ENCODE data around the gene BRSK2. TPM values are rescaled to one million over a fixed set of nuclear protein-coding genes. Genes with fewer than 3 reads are reported as not detected.
"Not testable (repeated sequence)": the region's sequence is repeated elsewhere in the genome, so short reads cannot be mapped to it uniquely, and the experiment has no call there.

BRSK2 gene
- total RNA-seq (2021; ENCODE audit: unreplicated experiment) (32.2 TPM), Bru-seq, nascent RNA (percentile 46 among the genes with signal in this experiment), BruChase-seq, experiment 1, labeled RNA remaining after a 2-hour chase (percentile 50 among the genes with signal in this experiment), BruChase-seq, experiment 2, labeled RNA remaining after a 6-hour chase (percentile 55 among the genes with signal in this experiment)
- 47.7 TPM for polyA plus RNA-seq (2012; ENCODE audit: insufficient read length)
- long read RNA-seq, full-length matches to known transcripts, result 9 of 48 reads
- long read RNA-seq, partial matches to known transcripts, result 10 of 48 reads
- long read RNA-seq, other reads (novel, unspliced or antisense), result 29 of 48 reads

DNA sequence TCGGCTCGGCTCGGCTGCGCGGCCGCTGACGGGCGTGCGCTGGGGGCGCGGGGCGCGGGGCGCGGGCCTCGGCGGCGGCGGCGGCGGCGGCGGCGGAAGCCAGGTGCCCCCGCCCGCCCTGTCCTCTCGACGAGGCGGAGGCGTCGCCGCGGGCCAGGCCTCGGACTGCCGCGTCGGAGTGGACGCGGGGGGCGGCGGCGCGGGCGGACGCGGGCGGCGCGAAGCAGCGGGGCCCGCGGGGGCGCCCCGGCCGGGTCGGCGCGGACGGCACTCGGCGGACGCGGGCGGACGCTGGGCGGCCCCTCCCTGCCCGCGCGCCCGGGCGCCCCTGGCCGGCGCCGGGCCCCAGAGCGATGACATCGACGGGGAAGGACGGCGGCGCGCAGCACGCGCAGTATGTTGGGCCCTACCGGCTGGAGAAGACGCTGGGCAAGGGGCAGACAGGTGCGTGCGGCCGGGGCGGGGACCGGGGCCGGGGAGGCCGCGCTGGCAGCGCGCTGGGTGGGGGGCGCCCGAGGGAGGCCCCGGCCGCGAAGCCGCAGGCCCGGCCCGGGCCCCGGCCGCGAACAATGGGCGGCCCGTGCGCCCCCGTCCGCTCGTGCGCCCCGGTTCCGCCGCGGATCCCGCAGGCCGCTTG, at the start of gene BRSK2:
TSS of gene BRSK2 (plus strand) at position 3 of the 637 bp plus-strand sequence. CDS start at position 354, 351 bp downstream.
- ChIA-PET POLR2A (interaction anchor here (0.7 kb wide), 2 partner anchors 78 to 88 kb away, joined by 3 to 4 read pairs; no protein-coding TSS in a partner anchor), CTCF (interaction anchor here (0.6 to 0.7 kb wide), 2 partner anchors 79 to 447 kb away, joined by 5 to 6 read pairs; no protein-coding TSS in a partner anchor)
- peak within 1 kb of the TSS; percentile 89 for H3K27ac ChIP-seq (ENCODE audit: low read length)
- in situ Hi-C loops (cut with HindIII; ENCODE audit: low pct_unique_long_range_greater_than_20kb, low sequenced_read_pairs), result no loop called here
- H3K4me1 ChIP-seq (ENCODE audit: control insufficient read depth, insufficient read depth, low read length), result peaks cover 16% of the 10 kb centered on the region
- BruUV-seq (replicated peaks), result no TSS peak
- DNase-seq (ENCODE audit: low read depth, low spot score) (no peak), ATAC-seq (peak; percentile 39)
- no peaks in the 10 kb centered on the region for H3K27me3 ChIP-seq (ENCODE audit: control insufficient read depth, insufficient read depth, low read length)
- H3K9me3 ChIP-seq (ENCODE audit: control insufficient read depth, insufficient read depth, low read depth, low read length), result no peaks in the 10 kb centered on the region
- intact Hi-C loops (cut with micrococcal nuclease; ENCODE audit: unreplicated experiment), result no loop called here
- no peaks in the 10 kb centered on the region for H3K36me3 ChIP-seq (ENCODE audit: control insufficient read depth, insufficient read depth, low read length)
- TF ChIP-seq, protein P1, sequence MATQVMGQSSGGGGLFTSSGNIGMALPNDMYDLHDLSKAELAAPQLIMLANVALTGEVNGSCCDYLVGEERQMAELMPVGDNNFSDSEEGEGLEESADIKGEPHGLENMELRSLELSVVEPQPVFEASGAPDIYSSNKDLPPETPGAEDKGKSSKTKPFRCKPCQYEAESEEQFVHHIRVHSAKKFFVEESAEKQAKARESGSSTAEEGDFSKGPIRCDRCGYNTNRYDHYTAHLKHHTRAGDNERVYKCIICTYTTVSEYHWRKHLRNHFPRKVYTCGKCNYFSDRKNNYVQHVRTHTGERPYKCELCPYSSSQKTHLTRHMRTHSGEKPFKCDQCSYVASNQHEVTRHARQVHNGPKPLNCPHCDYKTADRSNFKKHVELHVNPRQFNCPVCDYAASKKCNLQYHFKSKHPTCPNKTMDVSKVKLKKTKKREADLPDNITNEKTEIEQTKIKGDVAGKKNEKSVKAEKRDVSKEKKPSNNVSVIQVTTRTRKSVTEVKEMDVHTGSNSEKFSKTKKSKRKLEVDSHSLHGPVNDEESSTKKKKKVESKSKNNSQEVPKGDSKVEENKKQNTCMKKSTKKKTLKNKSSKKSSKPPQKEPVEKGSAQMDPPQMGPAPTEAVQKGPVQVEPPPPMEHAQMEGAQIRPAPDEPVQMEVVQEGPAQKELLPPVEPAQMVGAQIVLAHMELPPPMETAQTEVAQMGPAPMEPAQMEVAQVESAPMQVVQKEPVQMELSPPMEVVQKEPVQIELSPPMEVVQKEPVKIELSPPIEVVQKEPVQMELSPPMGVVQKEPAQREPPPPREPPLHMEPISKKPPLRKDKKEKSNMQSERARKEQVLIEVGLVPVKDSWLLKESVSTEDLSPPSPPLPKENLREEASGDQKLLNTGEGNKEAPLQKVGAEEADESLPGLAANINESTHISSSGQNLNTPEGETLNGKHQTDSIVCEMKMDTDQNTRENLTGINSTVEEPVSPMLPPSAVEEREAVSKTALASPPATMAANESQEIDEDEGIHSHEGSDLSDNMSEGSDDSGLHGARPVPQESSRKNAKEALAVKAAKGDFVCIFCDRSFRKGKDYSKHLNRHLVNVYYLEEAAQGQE (IDR thresholded peaks at IDR 0.05; ENCODE audit: insufficient read depth in 1 of 2, low read depth in 2 of 2, low read length in 1 of 2), result no peak
- TF ChIP-seq TCF7L2 (IDR thresholded peaks at IDR 0.05; ENCODE audit: low read depth, low read length), result no peak
- TF ChIP-seq POLR2AphosphoS5 (IDR thresholded peaks at IDR 0.05; ENCODE audit: low read depth, low read length), result no peak
- TF ChIP-seq, protein P2, sequence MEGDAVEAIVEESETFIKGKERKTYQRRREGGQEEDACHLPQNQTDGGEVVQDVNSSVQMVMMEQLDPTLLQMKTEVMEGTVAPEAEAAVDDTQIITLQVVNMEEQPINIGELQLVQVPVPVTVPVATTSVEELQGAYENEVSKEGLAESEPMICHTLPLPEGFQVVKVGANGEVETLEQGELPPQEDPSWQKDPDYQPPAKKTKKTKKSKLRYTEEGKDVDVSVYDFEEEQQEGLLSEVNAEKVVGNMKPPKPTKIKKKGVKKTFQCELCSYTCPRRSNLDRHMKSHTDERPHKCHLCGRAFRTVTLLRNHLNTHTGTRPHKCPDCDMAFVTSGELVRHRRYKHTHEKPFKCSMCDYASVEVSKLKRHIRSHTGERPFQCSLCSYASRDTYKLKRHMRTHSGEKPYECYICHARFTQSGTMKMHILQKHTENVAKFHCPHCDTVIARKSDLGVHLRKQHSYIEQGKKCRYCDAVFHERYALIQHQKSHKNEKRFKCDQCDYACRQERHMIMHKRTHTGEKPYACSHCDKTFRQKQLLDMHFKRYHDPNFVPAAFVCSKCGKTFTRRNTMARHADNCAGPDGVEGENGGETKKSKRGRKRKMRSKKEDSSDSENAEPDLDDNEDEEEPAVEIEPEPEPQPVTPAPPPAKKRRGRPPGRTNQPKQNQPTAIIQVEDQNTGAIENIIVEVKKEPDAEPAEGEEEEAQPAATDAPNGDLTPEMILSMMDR (IDR thresholded peaks at IDR 0.05), result no peak; the same call in 1 of the 2 replicates
- peak within 1 kb of the TSS; percentile 67 to 73 for H3K4me3 ChIP-seq (ENCODE audit: low read depth in 2 of 2, low read length in 2 of 2)

DNA sequence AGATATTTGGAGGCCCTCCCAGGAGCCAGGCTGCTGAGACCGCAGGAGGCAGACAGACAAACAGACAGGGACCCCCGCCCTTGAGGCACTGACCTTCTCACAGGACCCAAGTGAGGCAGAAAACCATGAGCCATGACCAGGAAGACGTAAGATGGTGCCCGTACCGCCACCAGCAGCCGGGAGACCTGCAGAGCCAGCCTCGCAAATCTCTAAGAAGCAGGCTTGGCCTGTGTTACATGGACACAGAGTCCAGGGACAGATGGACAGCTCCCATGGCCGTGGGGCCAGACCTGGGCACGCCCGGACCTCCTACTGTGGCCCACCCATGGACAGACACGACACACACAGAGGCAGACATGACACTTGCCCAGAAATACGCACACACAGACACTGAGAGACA, 49.6 kb upstream of the BRSK2 start:
- Histone ChIP-seq H3K27me3 (ENCODE audit: control insufficient read depth, insufficient read depth, low read length) (no peaks in the 10 kb centered on the region), H3K4me1 (ENCODE audit: control insufficient read depth, insufficient read depth, low read length) (peaks cover 15% of the 10 kb centered on the region), H3K27ac (ENCODE audit: low read length) (no peak overlapping the region), H3K9me3 (ENCODE audit: control insufficient read depth, insufficient read depth, low read depth, low read length) (no peaks in the 10 kb centered on the region), H3K4me3 (ENCODE audit: low read depth in 2 of 2, low read length in 2 of 2) (no peak overlapping the region), H3K36me3 (ENCODE audit: control insufficient read depth, insufficient read depth, low read length) (no peaks in the 10 kb centered on the region)
- no peak for DNase-seq (ENCODE audit: low read depth, low spot score)
- no peak for ATAC-seq
- BruUV-seq (replicated peaks), result no TSS peak
- ChIA-PET POLR2A (no interaction called here), CTCF (no interaction called here)
- intact Hi-C loops (cut with micrococcal nuclease; ENCODE audit: unreplicated experiment), result no loop called here
- TF ChIP-seq, protein P1 (IDR thresholded peaks at IDR 0.05; ENCODE audit: insufficient read depth in 1 of 2, low read depth in 2 of 2, low read length in 1 of 2), result 0 out of 4 replicates have a peak, but pooled peaks of 1 of the 2 experiments have one; percentile 45
- TF ChIP-seq, protein P2 (IDR thresholded peaks at IDR 0.05), result no peak
- TF ChIP-seq SIN3A (IDR thresholded peaks at IDR 0.05; ENCODE audit: borderline replicate concordance, insufficient read depth, low read depth, low read length) (no peak), TCF7L2 (IDR thresholded peaks at IDR 0.05; ENCODE audit: low read depth, low read length) (no peak)
- in situ Hi-C loops (cut with HindIII; ENCODE audit: low pct_unique_long_range_greater_than_20kb, low sequenced_read_pairs), result no loop called here

DNA sequence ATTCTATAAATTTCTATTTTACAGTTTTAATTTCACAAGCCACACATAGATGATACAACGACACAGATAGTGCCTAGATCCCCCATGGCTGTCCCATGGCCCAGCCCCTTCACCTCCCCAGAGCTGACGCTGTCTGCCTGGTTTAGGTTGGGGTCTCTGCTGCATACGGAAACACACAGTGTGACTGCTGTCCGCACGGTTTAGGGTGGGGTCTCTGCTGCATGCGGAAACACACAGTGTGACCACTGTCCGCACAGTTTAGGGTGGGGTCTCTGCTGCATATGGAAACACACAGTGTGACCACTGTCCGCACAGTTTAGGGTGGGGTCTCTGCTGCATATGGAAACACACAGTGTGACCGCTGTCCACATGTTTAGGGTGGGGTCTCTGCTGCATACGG, 48.5 kb upstream of the BRSK2 start:
- POLR2A ChIA-PET; in situ Hi-C loops (cut with HindIII; ENCODE audit: low pct_unique_long_range_greater_than_20kb, low sequenced_read_pairs); intact Hi-C loops (cut with micrococcal nuclease; ENCODE audit: unreplicated experiment); H3K9me3 ChIP-seq (ENCODE audit: control insufficient read depth, insufficient read depth, low read depth, low read length); H3K36me3 ChIP-seq (ENCODE audit: control insufficient read depth, insufficient read depth, low read length); H3K4me3 ChIP-seq (ENCODE audit: low read depth in 2 of 2, low read length in 2 of 2); H3K4me1 ChIP-seq (ENCODE audit: control insufficient read depth, insufficient read depth, low read length); H3K27ac ChIP-seq (ENCODE audit: low read length); ATAC-seq; CTCF ChIA-PET; H3K27me3 ChIP-seq (ENCODE audit: control insufficient read depth, insufficient read depth, low read length); BruUV-seq (replicated peaks); DNase-seq (ENCODE audit: low read depth, low spot score): not testable (repeated sequence)
